Measurements from ENCODE around the gene HDLBP. TPM values are rescaled to one million over a fixed set of nuclear protein-coding genes. Genes with fewer than 3 reads are reported as not detected.

The HDLBP gene
- total RNA-seq, 2 experiments from 2014 or later, result 278 to 297 TPM

DNA sequence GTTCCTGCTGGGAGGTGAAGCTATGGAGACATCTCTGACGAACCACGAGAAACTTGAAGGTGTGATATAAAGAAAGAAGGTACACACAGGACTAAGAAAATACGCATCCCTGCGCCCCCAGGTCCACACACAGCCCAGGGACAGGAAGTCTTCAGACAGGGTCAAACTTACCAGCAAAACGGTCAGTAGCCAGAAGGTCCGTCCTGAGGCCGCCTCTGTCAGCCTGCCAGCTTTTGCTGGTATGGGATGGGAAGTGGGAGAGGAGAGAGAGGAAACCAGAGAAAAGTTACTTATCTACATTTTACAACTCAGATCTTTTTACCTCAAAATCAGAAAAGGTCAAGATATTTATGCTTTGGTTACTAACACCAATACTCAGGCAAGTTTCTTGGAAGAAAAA is 47.2 kb downstream of the HDLBP start:
- CTCF ChIA-PET, result no interaction called here
- Mint-ChIP-seq H3K4me1 (ENCODE audit: low read depth) (peaks cover 25% of the 10 kb centered on the region), H3K27me3 (ENCODE audit: low read depth) (no peaks in the 10 kb centered on the region), H3K9me3 (no peaks in the 10 kb centered on the region), H3K27ac (no peak overlapping the region), H3K4me3 (no peak overlapping the region), H3K36me3 (ENCODE audit: low read depth) (peaks cover 10% of the 10 kb centered on the region)
- intact Hi-C loops (cut with micrococcal nuclease), result no loop called here
- DNase-seq, result no peak

DNA sequence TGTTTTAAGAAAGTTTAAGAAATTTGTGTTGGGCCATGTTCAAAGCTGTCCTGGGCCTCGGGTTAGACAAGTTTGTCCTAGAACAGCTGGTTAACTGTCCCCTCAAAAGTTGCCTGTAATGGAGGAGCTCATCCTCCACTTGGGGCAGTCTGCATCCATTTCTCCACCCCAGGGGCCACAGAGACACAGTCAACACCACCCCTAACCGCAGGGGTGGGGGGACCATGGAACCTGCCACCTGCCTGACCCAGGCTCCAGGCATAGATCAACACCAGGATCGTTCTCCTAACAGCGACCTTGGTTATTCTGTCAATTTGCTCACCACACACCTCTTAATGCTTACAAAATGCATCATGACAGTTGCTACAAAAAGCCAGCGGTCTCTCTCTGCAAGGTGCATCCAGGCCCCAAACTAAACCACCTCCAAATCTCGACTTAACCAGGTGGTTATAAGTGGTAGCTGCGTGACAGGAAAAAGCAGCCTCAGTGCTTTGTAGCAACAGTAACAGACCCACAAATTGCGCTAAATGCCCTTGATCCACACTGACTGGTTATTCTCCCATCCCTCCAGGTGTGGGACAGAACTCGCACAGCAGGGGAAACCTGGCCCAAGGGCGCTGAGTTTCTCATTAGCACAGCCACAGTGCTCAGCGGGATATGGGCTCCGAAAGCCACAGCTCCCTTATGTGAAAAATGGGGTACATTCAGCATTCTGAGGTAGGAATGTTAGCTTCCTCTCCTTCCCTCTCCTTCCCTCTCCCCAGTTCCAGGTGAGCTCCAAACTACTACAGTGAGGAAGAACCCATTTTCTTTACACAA is 48.0 kb downstream of the HDLBP start:
- CTCF ChIA-PET, result no interaction called here
- Mint-ChIP-seq H3K4me3 (no peak overlapping the region), H3K36me3 (ENCODE audit: low read depth) (peaks cover 18% of the 10 kb centered on the region), H3K27ac (no peak overlapping the region), H3K9me3 (no peaks in the 10 kb centered on the region), H3K4me1 (ENCODE audit: low read depth) (peaks cover 21% of the 10 kb centered on the region), H3K27me3 (ENCODE audit: low read depth) (no peaks in the 10 kb centered on the region)
- intact Hi-C loops (cut with micrococcal nuclease), result no loop called here
- no peak for DNase-seq

DNA sequence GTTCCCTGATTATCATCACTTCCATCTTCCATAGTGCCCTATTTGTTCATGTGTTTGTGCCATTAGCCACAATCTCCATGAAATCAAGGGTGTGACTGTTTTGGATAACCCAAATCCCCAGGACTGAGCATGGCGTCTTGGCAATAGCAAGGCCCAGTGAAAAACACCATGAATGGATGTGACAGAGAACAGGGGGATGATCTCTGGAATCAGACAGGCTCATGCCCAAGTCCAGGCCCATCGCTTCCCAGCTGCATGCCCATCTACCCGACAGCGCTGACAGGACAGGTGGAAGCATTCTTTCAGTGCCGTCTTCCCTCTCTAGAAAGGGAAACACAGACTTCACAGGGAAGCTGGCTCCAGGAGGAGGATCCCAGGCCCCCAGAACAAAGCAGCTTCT is 50.0 kb downstream of the HDLBP start:
- H3K4me1 Mint-ChIP-seq (ENCODE audit: low read depth), result peaks cover 7% of the 10 kb centered on the region
- no peaks in the 10 kb centered on the region for H3K9me3 Mint-ChIP-seq
- DNase-seq, result no peak
- H3K4me3 Mint-ChIP-seq, result no peak overlapping the region
- peaks cover 28% of the 10 kb centered on the region for H3K36me3 Mint-ChIP-seq (ENCODE audit: low read depth)
- intact Hi-C loops (cut with micrococcal nuclease), result no loop called here
- H3K27ac Mint-ChIP-seq, result no peak overlapping the region
- CTCF ChIA-PET, result no interaction called here
- no peaks in the 10 kb centered on the region for H3K27me3 Mint-ChIP-seq (ENCODE audit: low read depth)

DNA sequence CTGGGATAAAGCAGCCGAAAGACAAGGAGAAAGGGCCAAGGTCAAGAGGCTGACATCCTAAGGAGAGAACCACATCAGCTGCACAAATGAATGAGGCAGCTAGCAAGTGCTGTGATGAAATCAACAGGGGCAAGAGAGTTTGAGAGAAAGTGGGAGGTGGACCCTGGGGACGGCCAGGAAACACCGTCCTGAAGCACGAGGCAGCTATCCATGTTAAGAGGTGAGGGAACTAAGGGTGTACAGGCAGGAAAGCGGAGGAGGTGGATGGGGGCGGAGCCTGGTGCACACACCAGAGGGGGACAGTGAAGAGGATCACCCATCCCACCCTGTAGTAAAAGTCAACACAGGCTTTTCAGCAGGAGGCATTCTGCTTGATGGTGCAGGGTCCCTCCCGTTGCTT is 52.4 kb downstream of the HDLBP start:
- Mint-ChIP-seq H3K27ac (no peak overlapping the region), H3K9me3 (no peaks in the 10 kb centered on the region), H3K4me1 (ENCODE audit: low read depth) (peaks cover 3% of the 10 kb centered on the region), H3K4me3 (no peak overlapping the region), H3K27me3 (ENCODE audit: low read depth) (no peaks in the 10 kb centered on the region), H3K36me3 (ENCODE audit: low read depth) (peaks cover 36% of the 10 kb centered on the region)
- intact Hi-C loops (cut with micrococcal nuclease), result no loop called here
- CTCF ChIA-PET, result no interaction called here
- no peak for DNase-seq

DNA sequence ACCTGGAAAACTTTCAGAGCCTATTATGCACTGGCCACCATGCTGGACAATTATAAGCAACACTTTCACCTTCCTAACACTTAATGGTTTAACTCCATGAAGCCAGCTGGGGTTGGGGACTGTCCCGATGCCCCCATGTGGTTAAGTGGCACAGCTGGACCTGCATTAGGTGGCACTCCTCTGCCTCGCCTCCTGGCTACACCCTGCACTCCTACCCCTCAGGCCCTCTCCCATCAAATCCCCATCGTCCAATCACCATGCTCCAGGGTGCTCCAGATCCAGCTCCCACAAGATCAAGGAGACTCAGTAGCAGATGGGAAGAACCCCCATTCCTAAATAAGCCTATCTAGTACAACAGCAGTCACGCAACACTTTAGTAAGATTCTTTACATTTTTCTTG is 53.8 kb downstream of the HDLBP start:
- no peak overlapping the region for H3K27ac Mint-ChIP-seq
- H3K36me3 Mint-ChIP-seq (ENCODE audit: low read depth), result peaks cover 41% of the 10 kb centered on the region
- no peak for DNase-seq
- H3K4me1 Mint-ChIP-seq (ENCODE audit: low read depth), result peaks cover 3% of the 10 kb centered on the region
- CTCF ChIA-PET, result no interaction called here
- no peaks in the 10 kb centered on the region for H3K27me3 Mint-ChIP-seq (ENCODE audit: low read depth)
- intact Hi-C loops (cut with micrococcal nuclease), result no loop called here
- no peaks in the 10 kb centered on the region for H3K9me3 Mint-ChIP-seq
- H3K4me3 Mint-ChIP-seq, result no peak overlapping the region

- H3K4me3 Mint-ChIP-seq, result no peak overlapping the region
- DNase-seq, result no peak
- peaks cover 44% of the 10 kb centered on the region for H3K36me3 Mint-ChIP-seq (ENCODE audit: low read depth)
- CTCF ChIA-PET, result no interaction called here
- intact Hi-C loops (cut with micrococcal nuclease), result no loop called here
- H3K27ac Mint-ChIP-seq, result no peak overlapping the region
- H3K27me3 Mint-ChIP-seq (ENCODE audit: low read depth), result no peaks in the 10 kb centered on the region
- H3K9me3 Mint-ChIP-seq, result no peaks in the 10 kb centered on the region
- H3K4me1 Mint-ChIP-seq (ENCODE audit: low read depth), result peaks cover 3% of the 10 kb centered on the region
Observed at GRCh38 chr2:241260911-241261310, 54.6 kb downstream of the HDLBP start.

DNA sequence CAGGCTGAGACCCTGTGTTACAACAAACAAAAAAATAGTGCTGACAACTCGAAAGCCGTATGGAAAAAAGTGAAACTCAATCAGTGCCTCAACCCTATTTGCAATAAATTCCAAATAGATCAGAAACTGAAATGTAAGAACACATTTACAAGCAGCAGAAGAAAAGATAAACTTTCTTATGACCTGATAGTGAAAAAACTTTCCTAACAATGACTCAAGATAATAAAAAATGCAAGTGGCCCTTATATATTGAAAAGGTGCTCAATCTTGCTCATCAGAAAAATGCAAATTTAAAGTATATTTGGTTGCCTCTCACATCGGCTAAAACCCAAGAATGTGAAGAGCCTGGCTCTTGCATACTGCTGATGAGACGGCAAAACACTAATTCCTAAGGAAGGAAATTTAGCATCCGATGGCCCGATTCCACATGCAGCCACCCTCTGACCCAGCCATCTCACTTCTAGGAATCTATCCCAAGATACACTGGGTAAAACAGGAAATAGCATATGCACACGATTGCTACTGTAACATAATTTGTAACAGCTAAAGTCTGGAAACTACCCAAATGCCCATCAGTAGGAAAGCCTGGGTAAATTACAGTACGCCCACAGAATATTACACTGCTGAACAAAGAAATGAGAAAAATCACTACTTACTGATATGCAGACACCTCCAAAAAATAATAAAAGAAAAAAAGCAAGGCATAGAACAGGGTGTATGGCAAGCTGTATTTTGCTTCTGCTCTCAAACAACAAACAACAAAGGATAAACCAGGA is 56.8 kb downstream of the HDLBP start:
- Mint-ChIP-seq H3K4me3 (no peak overlapping the region), H3K36me3 (ENCODE audit: low read depth) (peaks cover 50% of the 10 kb centered on the region), H3K27me3 (ENCODE audit: low read depth) (no peaks in the 10 kb centered on the region), H3K9me3 (no peaks in the 10 kb centered on the region), H3K4me1 (ENCODE audit: low read depth) (peaks cover 3% of the 10 kb centered on the region), H3K27ac (no peak overlapping the region)
- CTCF ChIA-PET, result no interaction called here
- intact Hi-C loops (cut with micrococcal nuclease), result no loop called here
- no peak for DNase-seq

DNA sequence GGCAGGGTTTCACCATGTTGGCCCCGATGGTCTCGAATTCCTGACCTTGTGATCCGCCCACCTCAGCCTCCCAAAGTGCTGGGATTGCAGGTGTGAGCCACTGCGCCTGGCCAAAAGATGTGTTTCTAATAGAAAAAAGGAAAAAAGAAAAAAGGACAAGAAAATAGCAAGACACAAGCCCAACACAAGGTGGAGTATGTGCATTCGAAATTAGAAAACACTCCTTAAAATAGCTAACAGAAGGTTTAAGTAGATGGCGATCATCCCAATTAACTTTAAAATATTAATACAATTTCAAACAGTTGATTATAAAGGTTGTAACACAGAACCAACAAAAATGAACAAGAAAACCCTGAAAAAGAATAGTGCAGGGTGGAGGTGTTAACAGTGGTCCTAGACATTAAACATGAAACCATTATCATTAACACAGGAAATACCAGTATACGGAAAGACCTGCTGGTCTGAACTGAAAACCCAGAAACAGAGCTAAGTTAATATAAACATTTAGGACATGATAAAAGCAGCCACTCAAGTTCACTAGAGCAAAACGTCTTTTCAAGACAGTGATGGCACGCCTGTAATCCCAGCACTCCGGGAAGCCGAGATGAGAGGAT is 57.9 kb downstream of the HDLBP start:
- no peak for DNase-seq
- H3K4me3 Mint-ChIP-seq, result no peak overlapping the region
- H3K36me3 Mint-ChIP-seq (ENCODE audit: low read depth), result peaks cover 51% of the 10 kb centered on the region
- H3K4me1 Mint-ChIP-seq (ENCODE audit: low read depth), result peaks cover 3% of the 10 kb centered on the region
- no peaks in the 10 kb centered on the region for H3K27me3 Mint-ChIP-seq (ENCODE audit: low read depth)
- no peaks in the 10 kb centered on the region for H3K9me3 Mint-ChIP-seq
- intact Hi-C loops (cut with micrococcal nuclease), result no loop called here
- CTCF ChIA-PET, result interaction anchor here (0.9 kb wide), 1 partner anchor 395 kb away, joined by 3 read pairs; no protein-coding TSS in a partner anchor
- no peak overlapping the region for H3K27ac Mint-ChIP-seq

DNA sequence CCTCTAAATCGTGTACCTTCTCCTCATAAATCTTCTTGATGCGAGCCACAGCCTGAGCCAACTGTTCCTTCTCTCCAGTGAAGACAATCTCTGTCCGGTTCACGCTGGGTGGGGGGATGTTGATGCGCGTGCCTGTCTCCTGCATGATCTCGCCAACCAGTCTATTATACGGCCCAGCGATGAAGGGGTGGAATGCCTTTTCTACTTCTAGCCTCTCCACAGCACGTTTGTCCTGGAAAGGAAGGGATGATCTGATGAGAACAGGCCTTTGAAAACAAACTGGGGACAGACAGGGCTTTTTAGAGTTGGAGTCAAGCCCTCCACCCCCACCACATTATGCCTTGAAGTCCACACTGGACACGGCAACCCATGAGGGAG is 59.3 kb downstream of the HDLBP start:
- Mint-ChIP-seq H3K36me3 (ENCODE audit: low read depth) (peaks cover 52% of the 10 kb centered on the region), H3K27ac (no peak overlapping the region), H3K9me3 (no peaks in the 10 kb centered on the region), H3K4me1 (ENCODE audit: low read depth) (peaks cover 3% of the 10 kb centered on the region), H3K27me3 (ENCODE audit: low read depth) (no peaks in the 10 kb centered on the region), H3K4me3 (no peak overlapping the region)
- DNase-seq, result no peak
- intact Hi-C loops (cut with micrococcal nuclease), result no loop called here
- CTCF ChIA-PET, result no interaction called here

GRCh38 chr2:241255542-241256167 is 59.8 kb downstream of the HDLBP start:
- intact Hi-C loops (cut with micrococcal nuclease), result no loop called here
- no peak for DNase-seq
- CTCF ChIA-PET, result no interaction called here
- H3K27ac Mint-ChIP-seq, result no peak overlapping the region
- peaks cover 50% of the 10 kb centered on the region for H3K36me3 Mint-ChIP-seq (ENCODE audit: low read depth)
- H3K9me3 Mint-ChIP-seq, result no peaks in the 10 kb centered on the region
- peaks cover 3% of the 10 kb centered on the region for H3K4me1 Mint-ChIP-seq (ENCODE audit: low read depth)
- H3K27me3 Mint-ChIP-seq (ENCODE audit: low read depth), result no peaks in the 10 kb centered on the region
- no peak overlapping the region for H3K4me3 Mint-ChIP-seq

DNA sequence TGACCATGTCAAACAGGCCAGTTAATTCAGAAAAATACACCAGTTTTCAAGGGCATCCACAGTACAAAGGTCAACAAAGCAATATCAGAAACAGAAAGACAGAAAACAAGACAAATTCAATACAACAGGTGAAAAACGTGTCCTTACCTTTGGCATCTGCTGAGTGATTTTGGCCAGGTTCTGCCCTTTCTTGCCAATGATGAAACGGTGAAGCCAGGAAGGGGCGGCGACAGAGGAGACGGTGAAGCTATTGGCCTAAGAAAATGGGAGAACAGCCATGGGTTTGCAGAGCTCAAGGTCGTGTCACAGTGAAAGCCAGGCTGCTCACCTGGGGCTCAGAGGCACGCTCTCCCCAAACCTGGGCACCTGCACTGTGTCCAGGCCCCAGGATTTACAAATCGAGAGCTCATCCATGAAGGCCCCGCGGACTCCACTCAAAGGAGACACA is 60.5 kb downstream of the HDLBP start:
- DNase-seq, result no peak
- intact Hi-C loops (cut with micrococcal nuclease), result no loop called here
- H3K27me3 Mint-ChIP-seq (ENCODE audit: low read depth), result no peaks in the 10 kb centered on the region
- CTCF ChIA-PET, result interaction anchor here (0.6 kb wide), 1 partner anchor 525 kb away, joined by 3 read pairs; no protein-coding TSS in a partner anchor
- H3K4me1 Mint-ChIP-seq (ENCODE audit: low read depth), result peaks cover 3% of the 10 kb centered on the region
- H3K9me3 Mint-ChIP-seq, result no peaks in the 10 kb centered on the region
- H3K27ac Mint-ChIP-seq, result no peak overlapping the region
- H3K4me3 Mint-ChIP-seq, result no peak overlapping the region
- peaks cover 51% of the 10 kb centered on the region for H3K36me3 Mint-ChIP-seq (ENCODE audit: low read depth)

GRCh38 chr2:241252778-241253475 is 62.5 kb downstream of the HDLBP start:
- peaks cover 56% of the 10 kb centered on the region for H3K36me3 Mint-ChIP-seq (ENCODE audit: low read depth)
- H3K4me1 Mint-ChIP-seq (ENCODE audit: low read depth), result no peaks in the 10 kb centered on the region
- H3K4me3 Mint-ChIP-seq, result no peak overlapping the region
- H3K27ac Mint-ChIP-seq, result no peak overlapping the region
- intact Hi-C loops (cut with micrococcal nuclease), result no loop called here
- CTCF ChIA-PET, result interaction anchor here (0.7 kb wide), 1 partner anchor 140 kb away, joined by 3 read pairs; no protein-coding TSS in a partner anchor
- no peaks in the 10 kb centered on the region for H3K9me3 Mint-ChIP-seq
- no peak for DNase-seq
- H3K27me3 Mint-ChIP-seq (ENCODE audit: low read depth), result no peaks in the 10 kb centered on the region

Data from activated naive CD4-positive, alpha-beta T cell treated with anti-CD3 and anti-CD28 coated beads for 36 hours (primary cell).